Trophoblast cell (in vitro differentiated cells and primary cell): Measurements from ENCODE around the gene DEPP1.

Experiments
- DNase-seq, 2 donors: peaks; one replicate each; pipeline ENCODE4 v3.0.0-alpha.2; 2016
- H2AFZ ChIP-seq: 2 replicates; pipeline ENCODE4 v1.6.1; 2013; ENCODE audit warnings: low read length, moderate library complexity, mild to moderate bottlenecking; ENCODE audit not compliant: insufficient read depth, poor library complexity
- H2AK5ac ChIP-seq: 2 replicates; pipeline ENCODE4 v1.6.1; 2013; ENCODE audit warnings: mild to moderate bottlenecking, low read length
- H2BK120ac ChIP-seq: 2 replicates; pipeline ENCODE4 v1.6.1; 2013; ENCODE audit warnings: low read length, mild to moderate bottlenecking, moderate library complexity; ENCODE audit not compliant: insufficient read depth, poor library complexity
- H2BK12ac ChIP-seq: 2 replicates; pipeline ENCODE4 v1.6.1; 2013; ENCODE audit warnings: mild to moderate bottlenecking, low read length, moderate library complexity
- H2BK5ac ChIP-seq: 2 replicates; pipeline ENCODE4 v1.6.1; 2013; ENCODE audit warnings: low read length, low read depth, moderate library complexity, mild to moderate bottlenecking; ENCODE audit not compliant: poor library complexity
- H3K14ac ChIP-seq: 2 replicates; pipeline ENCODE4 v1.6.1; 2013; ENCODE audit warnings: mild to moderate bottlenecking, low read length
- H3K18ac ChIP-seq: 2 replicates; pipeline ENCODE4 v1.6.1; 2013; ENCODE audit warnings: mild to moderate bottlenecking, low read length
- H3K23ac ChIP-seq: 2 replicates; pipeline ENCODE4 v1.6.1; 2013; ENCODE audit warnings: low read length
- H3K27ac ChIP-seq: 2 replicates; pipeline ENCODE4 v1.5.1; 2013; ENCODE audit warnings: low read depth, mild to moderate bottlenecking, inconsistent platforms, low read length, moderate library complexity
- H3K27me3 ChIP-seq: 2 replicates; pipeline ENCODE4 v1.6.1; 2013; ENCODE audit warnings: inconsistent platforms, mild to moderate bottlenecking, low read length, moderate library complexity; ENCODE audit not compliant: insufficient read depth
- H3K36me3 ChIP-seq, 2 experiments: 1 replicate in 1 of 2; 2 replicates in 1 of 2; pipeline ENCODE4 v1.6.1; 2013; ENCODE audit warnings: low read length in 2 of 2, mild to moderate bottlenecking in 2 of 2, moderate library complexity in 1 of 2; ENCODE audit not compliant: insufficient read depth in 2 of 2, control insufficient read depth in 1 of 2
- H3K4ac ChIP-seq: 2 replicates; pipeline ENCODE4 v1.6.1; 2013; ENCODE audit warnings: low read depth, mild to moderate bottlenecking, low read length, moderate library complexity
- H3K4me1 ChIP-seq, 2 experiments: 1 replicate in 1 of 2; 2 replicates in 1 of 2; pipeline ENCODE4 v1.6.1; 2013; ENCODE audit warnings: low read length in 2 of 2, mild to moderate bottlenecking in 2 of 2, moderate library complexity in 1 of 2; ENCODE audit not compliant: insufficient read depth in 2 of 2, control insufficient read depth in 1 of 2
- H3K4me2 ChIP-seq: 2 replicates; pipeline ENCODE4 v1.6.1; 2013; ENCODE audit warnings: inconsistent platforms, mild to moderate bottlenecking, low read length, moderate library complexity
- H3K4me3 ChIP-seq: 2 replicates; pipeline ENCODE4 v1.5.1; 2013; ENCODE audit warnings: mild to moderate bottlenecking, low read depth, low read length, inconsistent platforms
- H3K79me1 ChIP-seq: one replicate; pipeline ENCODE4 v1.6.1; 2013; ENCODE audit warnings: low read length
- H3K79me2 ChIP-seq: 2 replicates; pipeline ENCODE4 v1.6.1; 2013; ENCODE audit warnings: low read length, mild to moderate bottlenecking; ENCODE audit not compliant: control insufficient read depth, insufficient read depth, poor library complexity
- H3K9ac ChIP-seq: 2 replicates; pipeline ENCODE4 v1.6.1; 2013; ENCODE audit warnings: mild to moderate bottlenecking, low read length
- H3K9me3 ChIP-seq: 2 replicates; pipeline ENCODE4 v1.6.1; 2013; ENCODE audit warnings: low read depth, mild to moderate bottlenecking, control low read depth, inconsistent platforms, low read length; ENCODE audit not compliant: insufficient read depth
- H4K12ac ChIP-seq: 2 replicates; pipeline ENCODE4 v1.6.1; 2013; ENCODE audit warnings: low read depth, mild to moderate bottlenecking, low read length, moderate library complexity
- H4K8ac ChIP-seq: 2 replicates; pipeline ENCODE4 v1.6.1; 2013; ENCODE audit warnings: low read depth, mild to moderate bottlenecking, low read length, moderate library complexity
- H4K91ac ChIP-seq: one replicate; pipeline ENCODE4 v1.6.1; 2013; ENCODE audit warnings: low read depth, mild to moderate bottlenecking, low read length, moderate library complexity
- WGBS: extraction: QIAGEN DNeasy Blood & Tissue Kit; methylation state at CpG from one replicate; pipeline ENCODE4 v1.1.7; 2013; ENCODE audit warnings: missing lambda C conversion rate; ENCODE audit not compliant: insufficient read length, insufficient coverage; ENCODE audit errors: extremely low coverage; 5-methylcytosine and 5-hydroxymethylcytosine counted together

The DEPP1 gene

GRCh38 chr10:44974082-44974627 lies 4.5 kb downstream of the DEPP1 start:
- no CpG with 5 or more reads among the region's 7 CpGs for WGBS

DNA sequence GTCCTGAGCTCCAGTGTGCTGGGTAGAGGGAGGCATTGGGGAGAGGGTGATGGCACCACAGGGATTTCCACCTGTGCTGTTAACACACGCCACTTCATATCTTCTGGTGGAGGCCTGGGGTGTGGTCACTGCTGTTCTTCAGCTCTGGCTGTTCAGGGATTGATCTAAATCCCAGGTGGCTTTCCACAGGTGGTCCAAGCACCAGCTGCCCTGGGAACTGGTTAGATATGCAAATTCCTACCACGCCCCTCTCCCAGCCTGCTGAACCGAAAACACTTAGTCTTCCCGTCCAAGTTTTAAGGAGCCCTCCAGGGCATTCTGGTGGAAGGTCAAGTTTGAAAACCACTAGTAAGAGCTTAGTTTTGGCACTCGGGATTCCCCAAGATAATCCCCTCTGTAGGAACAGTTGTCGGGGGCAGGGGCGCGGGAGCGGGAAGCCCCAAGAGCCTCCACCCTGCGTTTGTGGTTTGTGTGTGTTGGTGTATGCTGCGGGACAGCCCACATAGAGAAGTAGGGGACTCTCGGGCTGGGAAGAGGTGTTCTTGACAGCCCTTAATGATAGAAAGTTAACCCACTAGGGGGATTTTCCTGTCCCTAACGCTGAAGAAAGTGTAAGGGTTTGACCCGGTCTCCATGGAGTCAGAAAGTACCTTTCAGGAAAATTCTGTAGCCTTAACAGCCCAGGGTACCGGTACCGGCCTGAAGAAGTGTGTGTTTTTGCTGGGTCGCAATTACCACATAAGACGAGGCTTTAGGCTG lies 5.1 kb downstream of the DEPP1 start:
- Histone ChIP-seq H3K36me3 (peaks cover 27 to 34% of the 10 kb centered on the region in 2 experiments), H4K8ac (no peak overlapping the region), H3K4me3 (no peak overlapping the region), H3K79me2 (peaks cover 8% of the 10 kb centered on the region), H3K23ac (no peak overlapping the region), H3K14ac (peak overlapping the region; percentile 51), H3K27ac (no peak overlapping the region), H3K4me2 (no peak overlapping the region), H3K27me3 (no peaks in the 10 kb centered on the region), H3K79me1 (peaks cover 23% of the 10 kb centered on the region), H2AK5ac (peak overlapping the region; percentile 38), H4K91ac (peak overlapping the region; percentile 71), H2BK5ac (no peak overlapping the region), H3K18ac (peak overlapping the region; percentile 55), H3K4me1 (peaks cover 33 to 45% of the 10 kb centered on the region in 2 experiments), H3K4ac (peak overlapping the region; percentile 17), H2BK12ac (no peak overlapping the region), H4K12ac (no peak overlapping the region), H3K9me3 (no peaks in the 10 kb centered on the region), H2AFZ (no peak overlapping the region), H2BK120ac (peak overlapping the region; percentile 10), H3K9ac (no peak overlapping the region)
- DNase-seq, result no peak
- no CpG with 5 or more reads among the region's 18 CpGs for WGBS

More at GRCh38 chr10:44974082-44974627, 4.5 kb downstream of the DEPP1 start:
- Histone ChIP-seq H3K4ac (peak overlapping the region; percentile 81), H4K8ac (peak overlapping the region; percentile 90), H3K27ac (peak overlapping the region; percentile 63), H3K27me3 (no peaks in the 10 kb centered on the region), H3K9me3 (no peaks in the 10 kb centered on the region), H2AFZ (peak overlapping the region; percentile 82), H4K91ac (peak overlapping the region; percentile 96), H3K23ac (no peak overlapping the region), H3K4me1 (peaks cover 38 to 50% of the 10 kb centered on the region in 2 experiments), H3K4me2 (peak overlapping the region; percentile 55), H3K79me1 (peaks cover 28% of the 10 kb centered on the region), H2BK120ac (peak overlapping the region; percentile 92), H3K9ac (no peak overlapping the region), H3K36me3 (peaks cover 25 to 30% of the 10 kb centered on the region in 2 experiments), H3K18ac (peak overlapping the region; percentile 94), H4K12ac (peak overlapping the region; percentile 94), H2BK12ac (peak overlapping the region; percentile 92), H3K14ac (peak overlapping the region; percentile 95), H3K4me3 (no peak overlapping the region), H3K79me2 (peaks cover 8% of the 10 kb centered on the region), H2AK5ac (peak overlapping the region; percentile 97), H2BK5ac (peak overlapping the region; percentile 55)
- no peak for DNase-seq

GRCh38 chr10:44972874-44973306 lies 5.7 kb downstream of the DEPP1 start:
- H4K12ac ChIP-seq, result no peak overlapping the region
- H2BK120ac ChIP-seq, result no peak overlapping the region
- H3K9ac ChIP-seq, result no peak overlapping the region
- H2BK12ac ChIP-seq, result no peak overlapping the region
- H3K27me3 ChIP-seq, result no peaks in the 10 kb centered on the region
- peaks cover 28 to 45% of the 10 kb centered on the region in 2 experiments for H3K4me1 ChIP-seq
- no peak overlapping the region for H3K27ac ChIP-seq
- H4K8ac ChIP-seq, result no peak overlapping the region
- no peak for DNase-seq
- H3K18ac ChIP-seq, result no peak overlapping the region
- no peak overlapping the region for H3K4me2 ChIP-seq
- WGBS, result no CpG with 5 or more reads among the region's 6 CpGs
- no peak overlapping the region for H3K4ac ChIP-seq
- no peak overlapping the region for H3K4me3 ChIP-seq
- H2AFZ ChIP-seq, result no peak overlapping the region
- peaks cover 19% of the 10 kb centered on the region for H3K79me1 ChIP-seq
- H4K91ac ChIP-seq, result peak overlapping the region; percentile 9
- H2BK5ac ChIP-seq, result no peak overlapping the region
- no peak overlapping the region for H3K14ac ChIP-seq
- peaks cover 7% of the 10 kb centered on the region for H3K79me2 ChIP-seq
- H3K9me3 ChIP-seq, result no peaks in the 10 kb centered on the region
- no peak overlapping the region for H3K23ac ChIP-seq
- peak overlapping the region; percentile 8 for H2AK5ac ChIP-seq
- peaks cover 27 to 34% of the 10 kb centered on the region in 2 experiments for H3K36me3 ChIP-seq

- H3K36me3 ChIP-seq, result peaks cover 27 to 34% of the 10 kb centered on the region in 2 experiments
- no peak overlapping the region for H2AFZ ChIP-seq
- H4K8ac ChIP-seq, result no peak overlapping the region
- H3K4ac ChIP-seq, result no peak overlapping the region
- no peak overlapping the region for H4K91ac ChIP-seq
- peaks cover 3% of the 10 kb centered on the region for H3K79me2 ChIP-seq
- H3K9me3 ChIP-seq, result no peaks in the 10 kb centered on the region
- no peak overlapping the region for H3K9ac ChIP-seq
- no peak overlapping the region for H2BK5ac ChIP-seq
- no peak overlapping the region for H2BK12ac ChIP-seq
- H2AK5ac ChIP-seq, result no peak overlapping the region
- H3K4me1 ChIP-seq, result peaks cover 26 to 41% of the 10 kb centered on the region in 2 experiments
- no peak overlapping the region for H3K4me2 ChIP-seq
- no peak overlapping the region for H3K14ac ChIP-seq
- no peak overlapping the region for H3K4me3 ChIP-seq
- no peak overlapping the region for H3K18ac ChIP-seq
- no peak overlapping the region for H4K12ac ChIP-seq
- no peak overlapping the region for H3K27ac ChIP-seq
- no peak overlapping the region for H3K23ac ChIP-seq
- H3K79me1 ChIP-seq, result peaks cover 12% of the 10 kb centered on the region
- DNase-seq, result no peak
- H3K27me3 ChIP-seq, result no peaks in the 10 kb centered on the region
- no CpG with 5 or more reads among the region's 12 CpGs for WGBS
- H2BK120ac ChIP-seq, result no peak overlapping the region
These were observed 6.5 kb downstream of the DEPP1 start for GRCh38 chr10:44971935-44972757.
